A549 treated with Hydrocortisone at 1 μM for 4 hours (cell line): ENCODE results near the gene HDAC11. TPM values are rescaled to one million over a fixed set of nuclear protein-coding genes. Genes with fewer than 3 reads are reported as not detected.

Experiments used
- total RNA-seq: library from RNA; stranded (reverse); fragments of 200-300 nt; extraction: Qiagen RNA extraction; gene quantifications from 5 replicates; pipeline ENCODE4 v1.2.3, GENCODE V29; 2022

HDAC11 gene
- total RNA-seq: 7.3 to 9.7 TPM (median 8.0 TPM) in 5 replicates

GRCh38 chr3:13479582-13480339 lies at the start of gene HDAC11:
HDAC11 (plus strand) TSS chr3:13480306; CDS start chr3:13480348, 42 bp downstream.

GRCh38 chr3:13548696-13549622 lies 68.9 kb downstream of the HDAC11 start, which contains the start of gene FBLN2:
FBLN2 (plus strand) TSS chr3:13549125; CDS start chr3:13570356, 21,231 bp downstream.

Other genes with a start within 250 kb of the HDAC11 start
- gene NUP210, start 60.0 kb upstream of the HDAC11 start, total RNA-seq: 34.0 to 42.3 TPM (median 39.4 TPM) in 5 replicates
- gene FBLN2, start 68.8 kb downstream of the HDAC11 start, total RNA-seq: 1.8 to 3.3 TPM (median 2.5 TPM) in 5 replicates